ENCODE results near the gene PDLIM5.

PDLIM5 gene

DNA sequence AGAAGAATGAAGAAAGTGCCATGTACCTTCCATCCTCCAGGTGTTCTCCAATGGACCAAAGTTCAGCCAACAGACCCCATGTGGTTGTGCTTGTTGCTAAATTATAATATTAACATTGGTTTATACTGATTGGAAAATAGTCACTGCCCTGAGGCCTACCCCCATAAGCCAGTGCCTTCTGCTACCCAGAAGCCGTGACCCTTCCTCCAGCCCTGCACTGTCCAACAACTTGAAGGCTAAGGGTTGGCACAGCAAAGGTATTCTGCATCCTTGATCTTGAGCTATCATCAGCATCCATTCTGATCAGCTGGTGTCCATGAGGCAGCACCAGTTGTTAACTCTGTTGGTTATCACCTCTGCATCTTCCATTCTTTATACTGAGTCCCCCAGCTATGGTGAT is 239.8 kb downstream of the PDLIM5 start:
- DNase-seq (ENCODE audit: insufficient read length, low spot score) (no peak), FAIRE-seq (no peak)
- TF ChIP-seq POLR2A (IDR thresholded peaks at IDR 0.05; ENCODE audit: low read depth, low read length): no peak

DNA sequence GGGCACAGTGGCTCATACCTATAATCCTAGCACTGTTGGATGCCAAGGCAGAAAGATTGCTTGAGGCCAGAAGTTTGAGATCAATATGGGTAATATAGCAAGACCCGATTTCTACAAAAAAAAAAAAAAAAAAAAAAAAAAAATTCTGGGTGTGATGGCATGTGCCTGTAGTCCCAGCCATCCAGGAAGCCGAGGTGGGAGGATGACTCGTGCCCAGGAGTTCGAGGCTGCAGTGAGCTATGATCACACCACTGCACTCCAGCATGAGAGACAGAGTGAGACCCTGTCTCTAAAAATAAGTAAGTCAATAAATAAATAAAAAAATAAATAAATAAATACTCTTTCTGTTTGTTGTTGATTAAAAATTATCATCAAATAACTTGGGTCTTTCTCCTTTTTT is 243.6 kb downstream of the PDLIM5 start:
- no peak for FAIRE-seq
- no peak for DNase-seq (ENCODE audit: insufficient read length, low spot score)
- TF ChIP-seq POLR2A (IDR thresholded peaks at IDR 0.05; ENCODE audit: low read depth, low read length): no peak

DNA sequence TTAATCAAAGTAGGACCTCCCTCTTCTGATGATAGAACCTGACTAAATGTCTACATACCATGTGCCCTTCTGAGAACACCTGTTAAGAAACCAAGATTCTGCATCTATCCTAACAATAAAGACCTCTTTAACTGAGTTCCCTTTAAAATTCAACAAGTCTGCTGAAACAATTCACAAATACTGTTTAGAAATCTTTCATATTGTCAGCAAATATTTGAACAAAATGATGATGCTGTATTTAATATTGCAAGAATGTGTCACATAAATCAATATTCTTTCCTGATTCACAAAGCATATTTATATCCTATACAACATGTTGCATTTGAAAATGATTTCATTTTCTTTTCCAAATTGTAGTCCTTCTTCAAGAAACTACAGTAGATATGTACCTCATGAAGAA is 246.4 kb downstream of the PDLIM5 start:
- no peak for TF ChIP-seq POLR2A (IDR thresholded peaks at IDR 0.05; ENCODE audit: low read depth, low read length)
- FAIRE-seq (no peak), DNase-seq (ENCODE audit: insufficient read length, low spot score) (no peak)

DNA sequence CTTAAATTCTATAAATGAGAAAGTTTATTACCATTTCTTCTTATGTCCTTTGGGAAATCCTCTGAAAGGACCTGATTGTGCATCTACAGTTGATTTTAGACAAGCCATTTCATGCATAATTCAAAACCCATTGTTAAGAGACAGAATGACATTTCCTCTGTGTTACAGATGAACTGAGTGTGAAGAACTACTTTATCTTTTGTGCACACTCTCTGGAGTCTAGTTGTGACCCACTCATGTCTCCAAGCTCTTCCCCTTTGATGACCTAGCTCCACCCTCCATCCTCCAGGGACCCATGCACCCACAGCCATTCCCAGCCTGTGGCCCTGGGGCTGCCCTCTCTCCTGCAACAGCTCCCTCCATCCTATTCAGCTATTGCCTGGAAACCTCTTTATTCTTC is 248.6 kb downstream of the PDLIM5 start:
- no peak for TF ChIP-seq POLR2A (IDR thresholded peaks at IDR 0.05; ENCODE audit: low read depth, low read length)
- DNase-seq (ENCODE audit: insufficient read length, low spot score) (no peak), FAIRE-seq (no peak)

DNA sequence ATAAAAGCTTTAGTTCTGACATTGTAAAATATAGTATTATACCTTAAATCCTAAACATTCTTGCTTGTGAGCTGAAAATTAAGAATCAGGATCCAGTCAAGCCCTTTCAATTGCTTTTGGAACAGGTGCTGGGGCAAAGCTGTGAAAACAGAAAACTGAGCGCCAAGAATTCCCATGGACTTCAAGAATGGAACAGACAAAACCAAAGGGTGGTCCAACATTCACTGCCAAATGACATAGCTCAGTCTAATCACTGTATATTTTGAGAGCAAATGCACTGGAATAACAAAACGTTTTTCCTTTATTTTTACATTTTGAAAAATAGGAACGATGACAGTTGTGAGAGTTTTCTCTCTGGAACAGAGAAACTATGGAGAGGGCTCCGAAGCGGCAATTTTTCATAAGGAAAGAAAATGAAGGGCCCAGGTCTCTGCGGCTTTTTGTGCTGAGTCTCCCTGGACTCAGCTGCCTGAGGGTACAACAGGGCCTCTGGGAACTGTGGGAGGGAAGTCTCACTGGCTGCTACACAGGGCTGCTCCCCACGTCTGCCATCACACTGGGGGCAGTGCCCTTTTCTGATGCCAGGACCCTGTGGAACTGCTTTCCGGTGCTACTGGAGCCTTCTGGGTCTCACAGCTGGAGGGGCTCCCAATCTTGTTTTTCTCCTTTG is 250.0 kb downstream of the PDLIM5 start:
- DNase-seq (ENCODE audit: insufficient read length, low spot score) (no peak), FAIRE-seq (no peak)
- no peak for TF ChIP-seq POLR2A (IDR thresholded peaks at IDR 0.05; ENCODE audit: low read depth, low read length)

DNA sequence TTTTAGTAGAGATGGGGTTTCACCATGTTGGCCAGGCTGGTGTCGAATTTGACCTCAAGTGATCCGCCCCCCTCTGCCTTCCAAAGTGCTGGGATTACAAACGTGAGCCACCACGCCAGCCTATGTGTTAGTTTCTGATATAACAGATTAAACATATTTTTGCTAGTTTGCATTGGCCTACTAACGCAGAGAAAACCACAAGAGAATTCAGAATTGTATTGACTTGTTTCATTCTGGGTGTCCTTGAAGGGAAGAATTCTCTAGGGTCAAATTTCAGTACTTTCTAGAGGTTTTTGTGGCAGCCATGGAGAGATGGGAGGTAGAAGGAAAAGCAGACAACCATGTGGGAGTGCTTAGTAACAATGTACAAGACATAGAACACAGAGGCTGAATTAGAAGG is 259.9 kb downstream of the PDLIM5 start:
- no peak for TF ChIP-seq POLR2A (IDR thresholded peaks at IDR 0.05; ENCODE audit: low read depth, low read length)
- FAIRE-seq (no peak), DNase-seq (ENCODE audit: insufficient read length, low spot score) (no peak)

DNA sequence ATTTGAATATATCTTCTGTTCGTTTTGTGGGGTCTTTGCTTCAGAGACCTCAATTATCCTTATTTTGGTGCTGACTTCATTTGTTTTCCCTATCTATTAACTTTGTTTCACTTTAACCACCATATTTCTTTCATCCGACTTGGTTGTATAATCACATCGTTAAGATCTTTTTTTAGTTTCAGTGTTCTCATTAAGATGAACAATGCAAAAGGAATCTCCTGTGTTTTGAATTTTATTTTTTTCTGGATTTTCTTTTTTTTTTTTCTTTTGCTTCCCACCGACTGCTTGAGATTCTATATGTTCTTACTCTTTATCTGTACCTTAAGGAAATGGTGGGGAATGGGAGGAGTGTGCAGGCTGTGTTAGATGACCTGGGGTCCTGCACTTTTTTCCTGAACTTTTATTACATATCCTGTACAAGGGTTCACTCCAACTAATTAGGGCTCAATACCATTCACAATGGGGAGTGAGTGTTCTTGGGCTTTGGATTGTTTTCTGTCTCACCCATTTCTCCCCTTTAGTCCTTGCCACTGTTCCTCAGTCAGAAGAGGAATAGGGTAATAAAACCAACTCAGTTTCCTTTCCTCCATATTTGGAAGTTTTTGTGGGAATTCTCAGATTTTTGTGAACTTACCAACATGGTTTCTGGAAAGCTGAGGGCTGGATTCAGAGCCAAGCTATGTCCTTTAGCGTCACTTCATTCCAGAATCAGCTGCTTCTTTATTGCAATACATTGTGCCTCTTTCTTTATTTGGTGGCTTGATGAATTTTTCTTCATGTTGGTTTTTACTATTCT is 262.8 kb downstream of the PDLIM5 start:
- no peak for FAIRE-seq
- DNase-seq (ENCODE audit: insufficient read length, low spot score): no peak
- no peak for TF ChIP-seq POLR2A (IDR thresholded peaks at IDR 0.05; ENCODE audit: low read depth, low read length)

DNA sequence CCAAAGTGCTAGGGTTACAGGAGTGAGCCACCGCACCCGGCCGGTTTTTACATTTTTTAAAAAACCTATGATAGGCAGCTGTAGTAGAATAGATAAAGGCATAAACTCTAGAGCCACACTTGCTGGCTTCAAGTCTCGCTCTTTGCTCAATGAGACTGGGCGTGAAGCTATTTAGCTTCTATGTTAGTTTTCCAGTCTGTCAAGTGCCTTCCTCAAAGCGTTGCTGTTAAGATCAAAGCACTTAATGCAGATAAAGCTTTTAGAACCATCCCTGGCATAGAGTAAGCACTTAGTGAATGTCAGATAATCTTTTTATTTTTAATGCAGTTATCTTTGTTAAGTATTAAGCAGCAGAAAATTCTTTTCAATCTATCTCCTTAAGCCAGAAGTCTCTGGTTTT is 264.0 kb downstream of the PDLIM5 start:
- FAIRE-seq (no peak), DNase-seq (ENCODE audit: insufficient read length, low spot score) (no peak)

More for the DNA sequence above, 264.0 kb downstream of the PDLIM5 start:
- no peak for TF ChIP-seq POLR2A (IDR thresholded peaks at IDR 0.05; ENCODE audit: low read depth, low read length)
